Peyer's patch (tissue), 4 donors: Measurements from ENCODE around the gene ITPKB.

Experiments used
- CTCF ChIP-seq, 6 experiments: fragments of 450-650 bp in 4 of 6; fragments of 200-600 bp in 2 of 6; sonication (generic) in 1 of 6; IDR thresholded peaks; one replicate each; pipeline ENCODE4 v1.5.1; 2017 to 2019; ENCODE audit warnings: antibody characterized with exemption in 6 of 6, mild to moderate bottlenecking in 3 of 6, moderate library complexity in 1 of 6
- POLR2A ChIP-seq, 2 donors: fragments of 450-650 bp; IDR thresholded peaks; one replicate each; pipeline ENCODE4 v1.5.1; 2017; ENCODE audit warnings: antibody characterized with exemption in 2 of 2, mild to moderate bottlenecking in 2 of 2, moderate library complexity in 2 of 2

- TF ChIP-seq CTCF (IDR thresholded peaks at IDR 0.05) (no peak), POLR2A (IDR thresholded peaks at IDR 0.05) (no peak)
Measured at GRCh38 chr1:226617109-226617508, 122.0 kb downstream of the ITPKB start.
